OCI-LY7 (cell line): ENCODE measurements around the gene TOR3A. TPM values are rescaled to one million over a fixed set of nuclear protein-coding genes. Genes with fewer than 3 reads are reported as not detected.

Source experiments
- BruUV-seq: library from RNA; stranded (reverse); fragments of 400-500 nt; replicated peaks from 2 replicates; lab custom pipeline; 2021; lab: Mats Ljungman, UMichigan
- CTCF ChIA-PET: fragments of 300-600 bp; sonication (Branson Sonifier 250); formaldehyde crosslinking; loops from one replicate; lab custom pipeline; 2022; ENCODE audit warnings: antibody characterized with exemption; ENCODE audit not compliant: unreplicated experiment; lab: Charles Lee
- POLR2A ChIA-PET: fragments of 300-600 bp; sonication (Branson Sonifier 250); formaldehyde crosslinking; loops from one replicate; lab custom pipeline; 2022; ENCODE audit warnings: antibody characterized with exemption; lab: Charles Lee
- DNase-seq: peaks from one replicate; pipeline ENCODE4 v3.0.0-alpha.2; 2015; ENCODE audit warnings: low spot score
- H2AFZ ChIP-seq: fragments of 200-600 bp; sonication (generic), shearing (Covaris generic); 2 replicates; pipeline ENCODE4 v1.6.1; 2014; ENCODE audit warnings: mild to moderate bottlenecking, antibody characterized with exemption, low read length, moderate library complexity
- H3K27ac ChIP-seq: fragments of 200-600 bp; sonication (generic); 2 replicates; pipeline ENCODE4 v1.5.1; 2014; ENCODE audit warnings: mixed run types, low read depth, mild to moderate bottlenecking, moderate library complexity, low read length, inconsistent platforms; ENCODE audit not compliant: poor library complexity, severe bottlenecking
- H3K36me3 ChIP-seq: fragments of 200-600 bp; sonication (generic); 2 replicates; pipeline ENCODE4 v1.6.1; 2014; ENCODE audit warnings: mild to moderate bottlenecking, antibody characterized with exemption, low read length, moderate library complexity, mixed read lengths; ENCODE audit not compliant: insufficient read depth
- H3K4me1 ChIP-seq: fragments of 200-600 bp; sonication (generic); 2 replicates; pipeline ENCODE4 v1.5.1; 2014; ENCODE audit warnings: mild to moderate bottlenecking, low read length; ENCODE audit not compliant: insufficient read depth, poor library complexity, severe bottlenecking
- H3K4me2 ChIP-seq: fragments of 200-600 bp; sonication (generic); 2 replicates; pipeline ENCODE4 v1.6.1; 2014; ENCODE audit warnings: mild to moderate bottlenecking, low read length
- H3K4me3 ChIP-seq: fragments of 200-600 bp; sonication (generic); 2 replicates; pipeline ENCODE4 v1.5.1; 2014; ENCODE audit warnings: mild to moderate bottlenecking, low read depth, low read length; ENCODE audit not compliant: poor library complexity, severe bottlenecking
- H3K79me2 ChIP-seq: fragments of 200-600 bp; sonication (generic); 2 replicates; pipeline ENCODE4 v1.6.1; 2016; ENCODE audit warnings: low read depth, mild to moderate bottlenecking, low read length, moderate library complexity, mixed read lengths; ENCODE audit not compliant: insufficient read depth
- H3K9me2 ChIP-seq: fragments of 200-600 bp; sonication (generic); 2 replicates; pipeline ENCODE4 v1.6.1; 2016; ENCODE audit warnings: mild to moderate bottlenecking, low read length, mixed read lengths; ENCODE audit not compliant: insufficient read depth
- H3K9me3 ChIP-seq: fragments of 200-600 bp; sonication (generic); 2 replicates; pipeline ENCODE4 v1.6.1; 2014; ENCODE audit warnings: mild to moderate bottlenecking, mixed run types, low read length, mixed read lengths
- H4K20me1 ChIP-seq: fragments of 200-600 bp; sonication (generic); 2 replicates; pipeline ENCODE4 v1.6.1; 2014; ENCODE audit warnings: mild to moderate bottlenecking, antibody characterized with exemption, low read length, moderate library complexity, mixed read lengths; ENCODE audit not compliant: insufficient read depth
- CTCF ChIP-seq: fragments of 200-600 bp; sonication (generic); conservative IDR thresholded peaks from 2 replicates; pipeline ENCODE4 v1.5.1; 2014; ENCODE audit warnings: mild to moderate bottlenecking, antibody characterized with exemption, low read length, moderate library complexity, mixed read lengths
- EZH2phosphoT487 ChIP-seq: fragments of 200-600 bp; sonication (generic); IDR thresholded peaks from 2 replicates; pipeline ENCODE4 v1.6.1; 2018; ENCODE audit warnings: low read depth, borderline replicate concordance, mild to moderate bottlenecking, mixed run types, antibody characterized with exemption, low read length, moderate library complexity, mixed read lengths
- intact Hi-C: fragments of 100-400 bp; cut with micrococcal nuclease; formaldehyde crosslinking; loops from one replicate; pipeline ENCODE4 v1.10.0; 2022; ENCODE audit not compliant: unreplicated experiment
- total RNA-seq, 2 experiments: library from RNA; depleted of rRNA in 1 of 2; stranded (reverse); fragments of >200 nt in 1 of 2; shearing (Covaris generic) in 1 of 2; gene quantifications; 2 replicates each; pipeline ENCODE4 v1.2.3, GENCODE V29; 2014 to 2022

The TOR3A gene
- total RNA-seq, 2 experiments from 2014 or later = 49.0 to 66.7 TPM

- peaks cover 35% of the 10 kb centered on the region for H3K79me2 ChIP-seq
- TF ChIP-seq CTCF = no peak
- no peak for TF ChIP-seq EZH2phosphoT487
- CTCF ChIA-PET = interaction anchor here (0.6 kb wide), 1 partner anchor 109 kb away, joined by 21 read pairs; no protein-coding TSS in a partner anchor
These were observed 596 bp downstream of the TOR3A start for GRCh38 chr1:179082333-179082998.

DNA sequence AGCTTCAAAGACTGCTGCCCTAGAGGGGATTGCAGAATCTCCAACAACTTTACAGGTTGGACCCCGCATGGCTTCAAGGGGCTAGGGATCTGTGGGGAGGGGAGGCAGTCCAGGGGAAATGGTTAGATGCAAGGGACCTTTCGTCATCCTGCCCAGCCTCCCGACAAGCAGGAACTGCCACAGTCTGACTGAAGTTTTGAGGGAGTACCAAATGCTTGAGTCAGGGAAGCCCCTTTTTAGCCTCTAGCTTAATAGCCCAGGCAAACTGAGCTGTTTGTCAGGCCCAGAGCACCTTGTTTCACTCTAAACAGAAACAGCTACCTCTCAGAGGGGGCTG is 1.1 kb downstream of the TOR3A start:
- ChIA-PET POLR2A (interaction anchor here (0.6 to 5.4 kb wide), 5 partner anchors 13 to 505 kb away, joined by 3 to 27 read pairs (median 3); no protein-coding TSS in a partner anchor), CTCF (interaction anchor here (0.6 kb wide), 1 partner anchor 109 kb away, joined by 21 read pairs; no protein-coding TSS in a partner anchor)
- Histone ChIP-seq H3K4me2 (peak overlapping the region; percentile 99), H4K20me1 (no peaks in the 10 kb centered on the region), H3K79me2 (peaks cover 35% of the 10 kb centered on the region), H3K4me3 (peak overlapping the region; percentile 90), H3K4me1 (peaks cover 48% of the 10 kb centered on the region), H3K36me3 (peaks cover 40% of the 10 kb centered on the region), H3K9me2 (no peaks in the 10 kb centered on the region), H2AFZ (no peak overlapping the region; the same call in 1 of the 2 replicates), H3K27ac (peak overlapping the region; percentile 91), H3K9me3 (no peaks in the 10 kb centered on the region)
- peak; percentile 58 for DNase-seq
- TF ChIP-seq EZH2phosphoT487 (no peak), CTCF (no peak)
- no TSS peak for BruUV-seq
- intact Hi-C loops = loop anchor here (5.0 kb wide), 2 partner anchors 506 to 541 kb away; no protein-coding TSS in a partner anchor

More at GRCh38 chr1:179082333-179082998, 596 bp downstream of the TOR3A start:
- H3K4me1 ChIP-seq = peaks cover 43% of the 10 kb centered on the region
- no peaks in the 10 kb centered on the region for H4K20me1 ChIP-seq
- no peaks in the 10 kb centered on the region for H3K9me3 ChIP-seq
- H3K27ac ChIP-seq = peak overlapping the region; percentile 91
- H2AFZ ChIP-seq = peak overlapping the region; percentile 41
- peak overlapping the region; percentile 99 for H3K4me2 ChIP-seq
- H3K9me2 ChIP-seq = no peaks in the 10 kb centered on the region
- BruUV-seq = no TSS peak
- H3K4me3 ChIP-seq = peak overlapping the region; percentile 90
- DNase-seq = peak; percentile 53
- peaks cover 35% of the 10 kb centered on the region for H3K36me3 ChIP-seq
- intact Hi-C loops = loop anchor here (5.0 kb wide), 2 partner anchors 505 to 540 kb away; no protein-coding TSS in a partner anchor
- POLR2A ChIA-PET = interaction anchor here (0.5 to 5.4 kb wide), 6 partner anchors 54 to 465 kb away, joined by 3 to 27 read pairs (median 4); partner anchors contain the start of gene SOAT1

- Histone ChIP-seq H3K79me2 (peaks cover 35% of the 10 kb centered on the region), H3K4me2 (peak overlapping the region; percentile 99), H3K9me2 (no peaks in the 10 kb centered on the region), H3K4me1 (peaks cover 54% of the 10 kb centered on the region), H4K20me1 (no peaks in the 10 kb centered on the region), H3K4me3 (peak overlapping the region; percentile 90), H3K9me3 (no peaks in the 10 kb centered on the region), H3K36me3 (peaks cover 46% of the 10 kb centered on the region), H2AFZ (no peak overlapping the region), H3K27ac (peak overlapping the region; percentile 91)
- BruUV-seq = no TSS peak
- TF ChIP-seq EZH2phosphoT487 = no peak
- TF ChIP-seq CTCF = no peak
- CTCF ChIA-PET = no interaction called here
- POLR2A ChIA-PET = interaction anchor here (0.6 to 5.4 kb wide), 3 partner anchors 14 to 506 kb away, joined by 3 to 27 read pairs (median 3); no protein-coding TSS in a partner anchor
- intact Hi-C loops = loop anchor here (5.0 kb wide), 2 partner anchors 506 to 541 kb away; no protein-coding TSS in a partner anchor
- DNase-seq = peak; percentile 64
These were observed 1.7 kb downstream of the TOR3A start for GRCh38 chr1:179083533-179083932.
